ENCODE data around the gene SPATA6L. TPM values are rescaled to one million over a fixed set of nuclear protein-coding genes. Genes with fewer than 3 reads are reported as not detected.

SPATA6L gene
- total RNA-seq, 1 donor: 1.2 TPM

DNA sequence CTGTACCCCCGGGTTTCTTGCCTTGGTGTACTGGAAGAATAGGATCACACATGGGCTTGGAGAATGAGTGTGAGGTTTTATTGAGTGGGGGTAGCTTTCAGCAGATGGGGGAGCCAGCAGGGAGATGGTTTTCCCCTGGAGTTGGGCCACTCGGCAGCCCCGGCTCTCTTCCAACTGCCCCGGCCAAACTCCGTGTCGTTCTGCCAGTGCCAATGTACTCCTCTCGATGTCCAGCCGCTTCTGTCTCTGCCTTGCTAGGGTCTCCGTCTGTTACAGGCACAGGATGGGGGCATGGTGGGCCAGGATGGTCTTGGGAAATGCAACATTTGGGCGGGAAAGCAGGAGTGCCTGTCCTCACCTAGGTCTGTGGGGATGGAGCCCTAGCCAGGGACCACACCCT lies 11.7 kb downstream of the SPATA6L start:
- TF ChIP-seq, protein P1, sequence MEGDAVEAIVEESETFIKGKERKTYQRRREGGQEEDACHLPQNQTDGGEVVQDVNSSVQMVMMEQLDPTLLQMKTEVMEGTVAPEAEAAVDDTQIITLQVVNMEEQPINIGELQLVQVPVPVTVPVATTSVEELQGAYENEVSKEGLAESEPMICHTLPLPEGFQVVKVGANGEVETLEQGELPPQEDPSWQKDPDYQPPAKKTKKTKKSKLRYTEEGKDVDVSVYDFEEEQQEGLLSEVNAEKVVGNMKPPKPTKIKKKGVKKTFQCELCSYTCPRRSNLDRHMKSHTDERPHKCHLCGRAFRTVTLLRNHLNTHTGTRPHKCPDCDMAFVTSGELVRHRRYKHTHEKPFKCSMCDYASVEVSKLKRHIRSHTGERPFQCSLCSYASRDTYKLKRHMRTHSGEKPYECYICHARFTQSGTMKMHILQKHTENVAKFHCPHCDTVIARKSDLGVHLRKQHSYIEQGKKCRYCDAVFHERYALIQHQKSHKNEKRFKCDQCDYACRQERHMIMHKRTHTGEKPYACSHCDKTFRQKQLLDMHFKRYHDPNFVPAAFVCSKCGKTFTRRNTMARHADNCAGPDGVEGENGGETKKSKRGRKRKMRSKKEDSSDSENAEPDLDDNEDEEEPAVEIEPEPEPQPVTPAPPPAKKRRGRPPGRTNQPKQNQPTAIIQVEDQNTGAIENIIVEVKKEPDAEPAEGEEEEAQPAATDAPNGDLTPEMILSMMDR (IDR thresholded peaks at IDR 0.05; ENCODE audit: insufficient read depth, low read length): no peak
- no peak for DNase-seq (ENCODE audit: low read depth)
- no peak overlapping the region for H3K4me3 ChIP-seq (ENCODE audit: low read depth, low read length)

DNA sequence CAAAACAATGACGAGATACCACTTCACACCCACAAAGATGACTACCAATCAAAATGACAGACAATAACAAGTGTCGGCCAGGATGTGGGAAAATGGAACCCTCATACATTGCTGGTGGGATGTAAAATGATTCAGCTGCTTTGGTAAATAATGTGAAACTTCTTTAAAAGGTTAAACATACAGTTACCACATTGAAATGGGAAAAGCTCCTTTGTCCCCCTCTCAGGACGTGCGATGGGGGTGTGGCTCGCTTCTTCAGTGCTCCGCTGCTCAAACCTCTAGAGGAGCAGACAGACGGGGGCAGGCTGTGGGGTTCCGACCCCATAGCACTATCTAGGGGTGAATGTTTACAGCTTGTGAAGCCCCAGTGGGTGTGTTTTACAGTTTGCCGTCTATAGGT lies 12.2 kb downstream of the SPATA6L start:
- TF ChIP-seq, protein P1 (IDR thresholded peaks at IDR 0.05; ENCODE audit: insufficient read depth, low read length): no peak
- DNase-seq (ENCODE audit: low read depth): no peak
- no peak overlapping the region for H3K4me3 ChIP-seq (ENCODE audit: low read depth, low read length)

DNA sequence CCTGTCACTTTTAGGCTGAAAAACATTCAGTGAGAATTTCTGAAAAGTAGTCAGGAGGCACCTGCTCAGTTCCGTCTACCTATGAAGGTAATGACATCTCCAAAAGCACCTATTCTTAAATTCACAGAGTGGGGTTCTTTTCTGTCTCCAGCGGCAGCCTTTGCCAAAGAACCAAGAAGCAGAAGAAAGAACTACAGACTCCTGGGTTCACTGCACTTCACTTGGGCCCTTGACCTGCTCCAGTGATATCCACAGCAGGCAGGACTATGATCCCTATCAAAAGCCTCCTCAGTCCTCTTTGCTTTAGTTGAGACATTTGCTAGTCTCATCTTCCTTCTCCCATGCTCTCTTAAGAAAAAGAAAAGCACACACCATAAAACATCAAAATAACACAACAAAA lies 23.9 kb downstream of the SPATA6L start:
- TF ChIP-seq, protein P1 (IDR thresholded peaks at IDR 0.05; ENCODE audit: insufficient read depth, low read length): no peak
- H3K4me3 ChIP-seq (ENCODE audit: low read depth, low read length): no peak overlapping the region
- no peak for DNase-seq (ENCODE audit: low read depth)

DNA sequence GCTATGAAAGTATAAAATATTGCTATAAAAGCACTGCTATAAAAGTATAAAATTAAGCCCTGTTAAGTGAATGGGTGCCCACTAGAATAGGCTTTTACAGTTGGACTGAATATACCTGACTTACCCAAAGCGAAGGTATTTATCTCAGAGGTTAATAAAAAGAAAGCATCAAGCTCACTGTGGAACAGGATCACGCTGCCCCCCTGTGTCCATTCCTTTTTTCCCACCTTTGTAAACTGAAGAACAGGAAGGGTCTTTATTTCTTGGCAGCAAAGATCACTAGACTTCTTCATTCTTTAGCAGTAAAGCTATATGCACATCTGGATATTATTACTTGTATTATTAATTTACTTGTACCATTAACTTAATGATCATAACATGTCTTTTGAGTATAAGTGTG lies 26.3 kb downstream of the SPATA6L start:
- TF ChIP-seq, protein P1 (IDR thresholded peaks at IDR 0.05; ENCODE audit: insufficient read depth, low read length): peak; percentile 59
- peak; percentile 45 for DNase-seq (ENCODE audit: low read depth)

DNA sequence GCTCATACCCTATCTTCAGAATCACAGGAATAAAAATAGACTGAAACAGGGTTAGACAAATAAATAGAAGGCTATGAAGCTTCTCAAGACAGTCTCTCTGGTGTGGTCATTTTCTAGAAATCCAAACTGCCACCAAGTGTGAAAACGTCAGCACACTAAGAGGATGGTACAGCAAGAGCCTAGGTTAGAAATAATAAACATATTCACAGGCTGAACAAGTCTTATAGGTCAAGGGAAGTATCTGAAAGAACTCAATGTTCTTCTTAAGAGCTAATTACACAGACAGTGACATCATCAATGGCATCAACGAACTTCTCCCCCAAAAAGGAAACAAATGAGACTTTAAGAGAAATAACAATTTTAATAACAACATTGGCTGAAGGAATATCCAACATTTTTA lies 26.9 kb downstream of the SPATA6L start:
- TF ChIP-seq, protein P1 (IDR thresholded peaks at IDR 0.05; ENCODE audit: insufficient read depth, low read length): no peak
- no peak for DNase-seq (ENCODE audit: low read depth)
- no peak overlapping the region for H3K4me3 ChIP-seq (ENCODE audit: low read depth, low read length)

More for the DNA sequence above, 26.3 kb downstream of the SPATA6L start:
- no peak overlapping the region for H3K4me3 ChIP-seq (ENCODE audit: low read depth, low read length)

DNA sequence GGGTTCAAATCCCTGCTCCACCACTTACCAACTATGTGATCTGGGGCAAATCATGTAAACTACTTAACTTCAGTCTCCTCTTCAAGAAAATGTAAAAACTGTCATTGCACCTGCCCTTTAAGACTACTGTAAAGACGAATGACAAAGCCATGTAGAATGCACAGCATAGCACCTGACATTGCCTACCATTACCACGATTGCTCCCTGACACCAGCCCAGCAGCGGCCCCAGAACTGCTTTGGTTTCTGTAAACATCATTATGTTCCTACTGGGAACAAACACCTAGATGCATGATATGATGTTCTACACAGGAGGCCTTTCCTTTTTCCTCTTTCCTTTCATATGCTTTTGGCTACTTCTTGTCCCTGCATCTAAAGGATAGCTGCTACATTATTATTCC lies 27.3 kb downstream of the SPATA6L start:
- no peak overlapping the region for H3K4me3 ChIP-seq (ENCODE audit: low read depth, low read length)
- DNase-seq (ENCODE audit: low read depth): no peak
- TF ChIP-seq, protein P1 (IDR thresholded peaks at IDR 0.05; ENCODE audit: insufficient read depth, low read length): no peak

DNA sequence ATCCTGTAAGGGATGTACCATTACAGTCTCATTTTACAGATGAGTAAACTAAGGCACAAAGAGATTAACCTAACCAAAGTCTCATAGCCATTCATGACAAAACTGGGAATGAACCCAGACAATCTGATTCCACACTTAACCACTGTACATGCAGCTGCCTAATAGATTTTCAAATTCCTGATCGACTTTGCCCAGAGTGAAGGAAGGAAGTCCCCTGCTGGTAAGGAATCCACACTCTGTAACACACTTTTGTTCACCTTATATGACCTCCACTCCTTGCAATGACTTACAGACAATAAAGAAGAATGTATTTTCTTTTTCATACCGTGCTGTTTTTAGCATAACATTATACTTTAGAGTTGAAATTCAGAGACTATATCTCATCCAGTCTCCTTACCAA lies 35.4 kb downstream of the SPATA6L start:
- no peak for DNase-seq (ENCODE audit: low read depth)
- TF ChIP-seq, protein P1 (IDR thresholded peaks at IDR 0.05; ENCODE audit: insufficient read depth, low read length): peak; percentile 6
- H3K4me3 ChIP-seq (ENCODE audit: low read depth, low read length): no peak overlapping the region

Data from fibroblast of the aortic adventitia (primary cell).